Measurements from ENCODE around the gene EIF2D.
"Not testable (repeated sequence)": the region's sequence is repeated elsewhere in the genome, so short reads cannot be mapped to it uniquely, and the experiment has no call there.

The EIF2D gene

GRCh38 chr1:206588492-206588891 is 23.8 kb downstream of the EIF2D start:
- DNase-seq (ENCODE audit: low read depth in 1 of 2, low spot score in 1 of 2) = no peak

- DNase-seq (ENCODE audit: low read depth in 1 of 2, low spot score in 1 of 2) = no peak
Observed at GRCh38 chr1:206587904-206588303, 24.4 kb downstream of the EIF2D start.

- DNase-seq (ENCODE audit: low read depth in 1 of 2, low spot score in 1 of 2) = no peak
Observed at GRCh38 chr1:206586501-206587445, 25.5 kb downstream of the EIF2D start.

- no peak for DNase-seq (ENCODE audit: low read depth in 1 of 2, low spot score in 1 of 2)
Observed at GRCh38 chr1:206584683-206585082, 27.6 kb downstream of the EIF2D start.

- DNase-seq (ENCODE audit: low read depth in 1 of 2, low spot score in 1 of 2) = peak; percentile 79 to 84
Observed at GRCh38 chr1:206583707-206584648, 28.3 kb downstream of the EIF2D start.

GRCh38 chr1:206582971-206583706 is 29.1 kb downstream of the EIF2D start:
- DNase-seq (ENCODE audit: low read depth in 1 of 2, low spot score in 1 of 2) = no peak

GRCh38 chr1:206582537-206582936 is 29.7 kb downstream of the EIF2D start:
- no peak for DNase-seq (ENCODE audit: low read depth in 1 of 2, low spot score in 1 of 2)

GRCh38 chr1:206581571-206581981 is 30.7 kb downstream of the EIF2D start:
- peak in 1 of 2 donors; percentile 69 for DNase-seq (ENCODE audit: low read depth in 1 of 2, low spot score in 1 of 2)

- not testable (repeated sequence) for DNase-seq (ENCODE audit: low read depth in 1 of 2, low spot score in 1 of 2)
Observed at GRCh38 chr1:206581114-206581497, 31.2 kb downstream of the EIF2D start.

GRCh38 chr1:206580438-206581113 is 31.7 kb downstream of the EIF2D start:
- DNase-seq (ENCODE audit: low read depth in 1 of 2, low spot score in 1 of 2) = no peak

- DNase-seq (ENCODE audit: low read depth in 1 of 2, low spot score in 1 of 2) = peak; percentile 65 to 86
Observed at GRCh38 chr1:206579747-206580437, 32.4 kb downstream of the EIF2D start.

GRCh38 chr1:206578978-206579374 is 33.3 kb downstream of the EIF2D start:
- DNase-seq (ENCODE audit: low read depth in 1 of 2, low spot score in 1 of 2) = no peak

GRCh38 chr1:206578068-206578977 is 33.9 kb downstream of the EIF2D start:
- DNase-seq (ENCODE audit: low read depth in 1 of 2, low spot score in 1 of 2) = peak in 1 of 2 donors; percentile 64

- DNase-seq (ENCODE audit: low read depth in 1 of 2, low spot score in 1 of 2) = no peak
Observed at GRCh38 chr1:206577626-206578025, 34.6 kb downstream of the EIF2D start.

GRCh38 chr1:206575894-206576737 is 36.1 kb downstream of the EIF2D start:
- DNase-seq (ENCODE audit: low read depth in 1 of 2, low spot score in 1 of 2) = no peak

GRCh38 chr1:206575165-206575893 is 36.9 kb downstream of the EIF2D start:
- DNase-seq (ENCODE audit: low read depth in 1 of 2, low spot score in 1 of 2) = no peak

GRCh38 chr1:206573762-206574161 is 38.5 kb downstream of the EIF2D start:
- DNase-seq (ENCODE audit: low read depth in 1 of 2, low spot score in 1 of 2) = no peak

Measured in activated CD4-positive, alpha-beta T cell treated with anti-CD3 and anti-CD28 coated beads, Interleukin-2, amount 50 U/mL, for 24 hours (primary cell).